ENCODE measurements around the gene PCDH7. TPM values are rescaled to one million over a fixed set of nuclear protein-coding genes. Genes with fewer than 3 reads are reported as not detected.

PCDH7 gene
- total and polyA plus RNA-seq, 2 of the 4 experiments (the other 2 are of a cell fraction): 26.5 to 44.1 TPM

- no CpG with 5 or more reads among the region's 2 CpGs for WGBS, 2 experiments (ENCODE audit: extremely low coverage in 2 of 2, insufficient read length in 1 of 2)
- no peak overlapping the region for H3K18ac ChIP-seq (ENCODE audit: low read depth, low read length)
- H4K5ac ChIP-seq (ENCODE audit: low read depth, low read length): no peak overlapping the region
- no TSS peak for BruUV-seq (replicated peaks)
- H2AFZ ChIP-seq (replicated peaks; ENCODE audit: low read length, poor library complexity): no peak overlapping the region
- H3K4ac ChIP-seq (ENCODE audit: low read depth, low read length): no peak overlapping the region
- dilution Hi-C loops (cut with HindIII; ENCODE audit: low sequenced_read_pairs, unreplicated experiment) (no loop called here), in situ Hi-C loops (cut with MboI; ENCODE audit: low sequenced_read_pairs) (no loop called here), intact Hi-C loops (cut with micrococcal nuclease) (no loop called here)
- no peak overlapping the region for H3K56ac ChIP-seq (ENCODE audit: extremely low read depth, insufficient read depth, low read length)
- H2BK5ac ChIP-seq (ENCODE audit: low read depth, low read length, poor library complexity, severe bottlenecking): no peak overlapping the region
- H4K20me1 ChIP-seq (ENCODE audit: insufficient read depth, low read length): no peaks in the 10 kb centered on the region
- no peak for DNase-seq
- peaks cover 5% of the 10 kb centered on the region for H3K4me1 ChIP-seq (ENCODE audit: control insufficient read depth, insufficient read depth, low read length)
- H3K23ac ChIP-seq (ENCODE audit: low read depth, low read length): no peak overlapping the region
- no peak overlapping the region for H2BK20ac ChIP-seq (ENCODE audit: low read depth, low read length)
- no peak overlapping the region for H4K8ac ChIP-seq (ENCODE audit: low read depth in 2 of 2, low read length in 2 of 2)
- no peaks in the 10 kb centered on the region for H3K9me1 ChIP-seq (ENCODE audit: insufficient read depth, low read length)
- no peak overlapping the region for H4K91ac ChIP-seq (ENCODE audit: insufficient read depth, low read depth, low read length)
- no peaks in the 10 kb centered on the region for H3K9me3 ChIP-seq (ENCODE audit: control insufficient read depth, insufficient read depth, low read length)
- H3K27ac ChIP-seq (ENCODE audit: insufficient read depth, low read length): no peak overlapping the region
- no peaks in the 10 kb centered on the region for H3K36me3 ChIP-seq (ENCODE audit: control insufficient read depth, insufficient read depth, low read length)
- no peak overlapping the region for H3K4me2 ChIP-seq (ENCODE audit: low read depth, low read length)
- no peak overlapping the region for H3K4me3 ChIP-seq (ENCODE audit: insufficient read depth, low read depth, low read length)
- ATAC-seq (ENCODE audit: low read depth): no peak
- no peak overlapping the region for H3K9ac ChIP-seq (ENCODE audit: low read depth, low read length)
- H3K14ac ChIP-seq (replicated peaks; ENCODE audit: low read depth, low read length): no peak overlapping the region
- H3K27me3 ChIP-seq (ENCODE audit: control insufficient read depth, insufficient read depth, low read length): no peaks in the 10 kb centered on the region
- H2BK120ac ChIP-seq (ENCODE audit: low read depth, low read length): no peak overlapping the region
- H3K79me1 ChIP-seq (ENCODE audit: low read depth in 1 of 2, low read length in 2 of 2): peaks cover 0 to 4% of the 10 kb centered on the region in 2 experiments; a peak in 1 of 4 replicates
- TF ChIP-seq ELK1 (IDR thresholded peaks at IDR 0.05; ENCODE audit: borderline replicate concordance, low read depth, low read length) (no peak), RAD21 (IDR thresholded peaks at IDR 0.05; ENCODE audit: low read length) (no peak), CHD1 (IDR thresholded peaks at IDR 0.05; ENCODE audit: low read depth, low read length) (no peak)
- no peak overlapping the region for H2BK15ac ChIP-seq (ENCODE audit: low read depth, low read length)
- POLR2A ChIA-PET (ENCODE audit: unreplicated experiment): no interaction called here
- no peak overlapping the region for H2AK5ac ChIP-seq (ENCODE audit: low read depth, low read length)
- CTCF ChIA-PET: no interaction called here
- H2AK9ac ChIP-seq (replicated peaks; ENCODE audit: low read depth, low read length, poor library complexity): no peak overlapping the region
Measured at GRCh38 chr4:30768277-30768676, 48.1 kb downstream of the PCDH7 start.

Data from IMR-90 (cell line).